ENCODE measurements around the gene GRIFIN. TPM values are rescaled to one million over a fixed set of nuclear protein-coding genes. Genes with fewer than 3 reads are reported as not detected.

GRIFIN gene
- total and polyA plus RNA-seq, 7 experiments from 2014 or later, result not detected

DNA sequence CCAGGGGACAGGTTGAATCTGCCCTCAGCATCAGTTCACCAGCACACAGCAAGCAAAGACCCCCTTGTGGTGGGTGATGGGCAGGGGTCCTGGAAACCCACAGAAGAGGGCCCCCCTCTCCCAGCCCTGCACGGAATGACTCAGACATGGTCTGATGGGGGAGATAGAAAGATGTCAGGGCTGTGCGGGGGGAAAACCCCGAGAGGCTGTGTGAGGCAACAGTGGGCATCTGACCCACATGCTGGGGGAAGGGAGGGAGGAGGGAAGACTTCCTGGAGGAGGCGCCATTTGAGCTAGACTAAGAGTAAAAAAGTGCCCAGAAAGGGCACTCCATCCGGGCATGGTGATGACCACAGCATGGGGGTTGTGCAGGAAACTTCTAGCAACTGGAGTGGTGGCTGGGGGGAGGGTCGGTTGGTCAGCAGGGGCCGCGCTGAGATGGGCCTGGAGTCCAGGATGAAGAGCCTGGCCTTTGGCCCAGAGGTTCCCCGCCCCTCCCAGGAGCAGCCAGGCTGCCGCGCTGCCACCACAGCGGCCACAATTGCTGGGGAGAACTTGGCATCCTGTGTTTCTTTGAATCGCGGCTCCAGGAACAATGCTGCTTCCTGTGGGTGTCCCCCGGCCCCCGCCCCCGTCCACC is 45.9 kb upstream of the GRIFIN start:
- Histone ChIP-seq H3K4me1 (ENCODE audit: control insufficient read depth in 2 of 2, insufficient read depth in 2 of 2, low read length in 2 of 2) (peaks cover 22 to 48% of the 10 kb centered on the region in 2 donors), H3K9me3 (ENCODE audit: control insufficient read depth in 2 of 3, low read length in 3 of 3) (no peaks in the 10 kb centered on the region), H3K27me3 (ENCODE audit: control insufficient read depth in 2 of 2, insufficient read depth in 2 of 2, low read length in 2 of 2) (no peaks in the 10 kb centered on the region), H3K36me3 (ENCODE audit: control insufficient read depth in 2 of 3, insufficient read depth in 3 of 3, low read length in 3 of 3) (peaks cover 0 to 37% (median 19%) of the 10 kb centered on the region in 3 experiments), H3K4me3 (ENCODE audit: low read length) (peak overlapping the region; percentile 94), H3K27ac (ENCODE audit: low read depth, low read length) (peak overlapping the region; percentile 78)
- intact Hi-C loops (cut with micrococcal nuclease), result loop anchor here in 1 of 2 donors (1.0 to 5.0 kb wide), 5 partner anchors 8 to 115 kb away; partner anchors contain the start of genes BRAT1 and GRIFIN
- POLR2A ChIA-PET, result interaction anchor here (0.7 to 15.7 kb wide), 9 partner anchors 8 to 192 kb away, joined by 3 to 401 read pairs (median 5); no protein-coding TSS in a partner anchor
- peaks cover 0 to 9% (median 0%) of the 10 kb centered on the region in 5 donors for H3K27me3 Mint-ChIP-seq
- H3K27ac Mint-ChIP-seq, result peak overlapping the region; percentile 82 to 94 (median 86)
- peak; percentile 60 for ATAC-seq
- DNase-seq, result peak in 3 of 9 donors; percentile 50 to 75 (median 64)
- peaks cover 0 to 2% (median 0%) of the 10 kb centered on the region in 11 donors for H3K9me3 Mint-ChIP-seq
- peak overlapping the region; percentile 86 to 99 (median 96) for H3K4me3 Mint-ChIP-seq
- CTCF ChIA-PET, result interaction anchor here (0.6 to 1.2 kb wide), 3 partner anchors 12 to 44 kb away, joined by 3 to 4 read pairs (median 3); no protein-coding TSS in a partner anchor
- H3K36me3 Mint-ChIP-seq, result peaks cover 0 to 27% (median 4%) of the 10 kb centered on the region in 5 donors
- peaks cover 20 to 51% (median 33%) of the 10 kb centered on the region in 7 donors for H3K4me1 Mint-ChIP-seq

DNA sequence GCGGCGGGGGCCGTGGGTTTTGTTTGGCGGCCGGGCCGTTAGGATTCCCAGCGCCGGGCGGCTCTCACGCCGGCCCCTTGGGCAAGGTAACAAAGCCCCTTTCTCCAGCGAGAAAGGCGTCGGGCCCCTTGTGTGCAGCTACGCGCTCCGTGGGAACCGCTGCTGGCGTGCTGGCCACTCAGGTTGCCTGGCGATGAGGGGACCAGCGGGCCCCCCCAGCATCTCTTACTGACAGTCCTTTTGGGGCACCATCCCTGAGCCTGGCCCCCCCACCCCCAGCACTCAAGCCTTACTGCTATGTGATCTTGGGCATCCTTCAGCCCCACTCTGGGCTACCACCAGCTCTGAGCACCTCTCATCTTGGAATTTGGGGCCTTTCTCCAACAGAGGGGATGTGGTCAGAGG is 45.1 kb upstream of the GRIFIN start:
- Mint-ChIP-seq H3K9me3 (peaks cover 0 to 2% (median 0%) of the 10 kb centered on the region in 11 donors), H3K4me3 (peak overlapping the region; percentile 86 to 99 (median 96)), H3K27me3 (peaks cover 0 to 11% (median 0%) of the 10 kb centered on the region in 5 donors), H3K36me3 (peaks cover 0 to 25% (median 4%) of the 10 kb centered on the region in 5 donors), H3K4me1 (peaks cover 20 to 44% (median 30%) of the 10 kb centered on the region in 7 donors), H3K27ac (peak overlapping the region; percentile 82 to 94 (median 86))
- Histone ChIP-seq H3K9me3 (ENCODE audit: control insufficient read depth in 2 of 3, low read length in 3 of 3) (no peaks in the 10 kb centered on the region), H3K4me1 (ENCODE audit: control insufficient read depth in 2 of 2, insufficient read depth in 2 of 2, low read length in 2 of 2) (peaks cover 20 to 41% of the 10 kb centered on the region in 2 donors), H3K4me3 (ENCODE audit: low read length) (peak overlapping the region; percentile 94), H3K36me3 (ENCODE audit: control insufficient read depth in 2 of 3, insufficient read depth in 3 of 3, low read length in 3 of 3) (peaks cover 0 to 29% (median 12%) of the 10 kb centered on the region in 3 experiments), H3K27me3 (ENCODE audit: control insufficient read depth in 2 of 2, insufficient read depth in 2 of 2, low read length in 2 of 2) (no peaks in the 10 kb centered on the region), H3K27ac (ENCODE audit: low read depth, low read length) (peak overlapping the region; percentile 78)
- CTCF ChIA-PET, result interaction anchor here (0.6 to 1.1 kb wide), 3 partner anchors 10 to 43 kb away, joined by 3 read pairs; no protein-coding TSS in a partner anchor
- intact Hi-C loops (cut with micrococcal nuclease), result loop anchor here in 1 of 2 donors (5.0 kb wide), 2 partner anchors 44 to 114 kb away; partner anchors contain the start of gene GRIFIN
- ATAC-seq (no peak), DNase-seq (no peak)
- POLR2A ChIA-PET, result interaction anchor here (0.6 to 15.7 kb wide), 9 partner anchors 8 to 116 kb away, joined by 3 to 401 read pairs (median 8); no protein-coding TSS in a partner anchor

DNA sequence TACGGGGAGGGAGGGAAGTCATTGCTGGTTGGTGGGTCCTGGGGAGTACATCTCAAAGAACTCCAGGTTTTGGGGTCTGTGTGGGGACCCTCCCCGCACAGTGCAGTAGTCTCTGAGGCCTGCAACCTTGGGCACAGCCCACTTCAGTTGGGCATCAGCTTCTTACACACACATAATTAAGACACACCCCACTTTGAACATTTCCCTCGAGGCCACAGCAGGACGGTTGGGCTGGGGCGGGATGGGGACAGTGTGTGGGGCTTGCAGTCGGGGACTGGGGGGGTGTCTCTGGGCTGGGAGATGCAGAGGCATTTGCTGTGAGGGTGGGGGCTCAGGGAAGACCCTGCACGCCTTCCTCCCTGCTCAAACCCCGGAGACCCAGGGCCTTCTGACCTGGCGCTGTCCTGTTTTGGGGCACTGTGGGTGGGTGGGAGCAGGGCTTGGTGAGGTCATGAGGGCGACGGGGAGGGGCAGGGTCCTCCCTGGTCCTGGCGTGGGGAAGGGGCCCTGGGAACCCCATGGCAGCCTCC is 44.6 kb upstream of the GRIFIN start:
- DNase-seq, result no peak
- H3K36me3 Mint-ChIP-seq, result peaks cover 0 to 23% (median 4%) of the 10 kb centered on the region in 5 donors
- peak overlapping the region; percentile 80 to 92 (median 88) for H3K27ac Mint-ChIP-seq
- H3K27me3 Mint-ChIP-seq, result peaks cover 0 to 11% (median 0%) of the 10 kb centered on the region in 5 donors
- peak overlapping the region; percentile 94 to 99 (median 96) for H3K4me3 Mint-ChIP-seq
- Histone ChIP-seq H3K4me1 (ENCODE audit: control insufficient read depth in 2 of 2, insufficient read depth in 2 of 2, low read length in 2 of 2) (peaks cover 20 to 36% of the 10 kb centered on the region in 2 donors), H3K36me3 (ENCODE audit: control insufficient read depth in 2 of 3, insufficient read depth in 3 of 3, low read length in 3 of 3) (peaks cover 0 to 24% (median 7%) of the 10 kb centered on the region in 3 experiments), H3K27ac (ENCODE audit: low read depth, low read length) (peak overlapping the region; percentile 78), H3K27me3 (ENCODE audit: control insufficient read depth in 2 of 2, insufficient read depth in 2 of 2, low read length in 2 of 2) (no peaks in the 10 kb centered on the region), H3K9me3 (ENCODE audit: control insufficient read depth in 2 of 3, low read length in 3 of 3) (no peaks in the 10 kb centered on the region), H3K4me3 (ENCODE audit: low read length) (peak overlapping the region; percentile 94)
- CTCF ChIA-PET, result interaction anchor here (0.7 to 1.1 kb wide), 3 partner anchors 9 to 43 kb away, joined by 3 read pairs; no protein-coding TSS in a partner anchor
- intact Hi-C loops (cut with micrococcal nuclease), result loop anchor here in 1 of 2 donors (5.0 kb wide), 2 partner anchors 44 to 114 kb away; partner anchors contain the start of gene GRIFIN
- no peak for ATAC-seq
- POLR2A ChIA-PET, result interaction anchor here (0.6 to 15.7 kb wide), 10 partner anchors 9 to 116 kb away, joined by 3 to 401 read pairs (median 4); no protein-coding TSS in a partner anchor
- H3K9me3 Mint-ChIP-seq, result peaks cover 0 to 2% (median 0%) of the 10 kb centered on the region in 11 donors
- peaks cover 17 to 39% (median 30%) of the 10 kb centered on the region in 7 donors for H3K4me1 Mint-ChIP-seq

GRCh38 chr7:2520131-2520760 is 44.0 kb upstream of the GRIFIN start:
- peaks cover 0 to 21% (median 4%) of the 10 kb centered on the region in 5 donors for H3K36me3 Mint-ChIP-seq
- DNase-seq (no peak), ATAC-seq (no peak)
- Histone ChIP-seq H3K27ac (ENCODE audit: low read depth, low read length) (peak overlapping the region; percentile 78), H3K4me3 (ENCODE audit: low read length) (peak overlapping the region; percentile 94), H3K4me1 (ENCODE audit: control insufficient read depth in 2 of 2, insufficient read depth in 2 of 2, low read length in 2 of 2) (peaks cover 20 to 30% of the 10 kb centered on the region in 2 donors), H3K36me3 (ENCODE audit: control insufficient read depth in 2 of 3, insufficient read depth in 3 of 3, low read length in 3 of 3) (peaks cover 0 to 18% (median 3%) of the 10 kb centered on the region in 3 experiments), H3K9me3 (ENCODE audit: control insufficient read depth in 2 of 3, low read length in 3 of 3) (no peaks in the 10 kb centered on the region), H3K27me3 (ENCODE audit: control insufficient read depth in 2 of 2, insufficient read depth in 2 of 2, low read length in 2 of 2) (no peaks in the 10 kb centered on the region)
- H3K27me3 Mint-ChIP-seq, result peaks cover 0 to 11% (median 0%) of the 10 kb centered on the region in 5 donors
- peaks cover 0 to 2% (median 0%) of the 10 kb centered on the region in 11 donors for H3K9me3 Mint-ChIP-seq
- POLR2A ChIA-PET, result interaction anchor here (0.8 to 15.7 kb wide), 10 partner anchors 9 to 115 kb away, joined by 3 to 401 read pairs (median 4); no protein-coding TSS in a partner anchor
- H3K4me1 Mint-ChIP-seq, result peaks cover 14 to 35% (median 30%) of the 10 kb centered on the region in 7 donors
- peak overlapping the region; percentile 94 to 99 (median 96) for H3K4me3 Mint-ChIP-seq
- intact Hi-C loops (cut with micrococcal nuclease), result loop anchor here in 1 of 2 donors (5.0 kb wide), 2 partner anchors 43 to 113 kb away; partner anchors contain the start of gene GRIFIN
- H3K27ac Mint-ChIP-seq, result peak overlapping the region; percentile 80 to 92 (median 88)
- CTCF ChIA-PET, result interaction anchor here (0.7 to 1.0 kb wide), 2 partner anchors 9 to 43 kb away, joined by 3 read pairs; no protein-coding TSS in a partner anchor

- H3K4me1 Mint-ChIP-seq, result peaks cover 14 to 33% (median 30%) of the 10 kb centered on the region in 7 donors
- H3K9me3 Mint-ChIP-seq, result peaks cover 0 to 2% (median 0%) of the 10 kb centered on the region in 11 donors
- ATAC-seq (peak; percentile 89), DNase-seq (peak; percentile 64 to 93 (median 77))
- Histone ChIP-seq H3K27me3 (ENCODE audit: control insufficient read depth in 2 of 2, insufficient read depth in 2 of 2, low read length in 2 of 2) (no peaks in the 10 kb centered on the region), H3K4me3 (ENCODE audit: low read length) (peak within 1 kb of the TSS; percentile 94), H3K36me3 (ENCODE audit: control insufficient read depth in 2 of 3, insufficient read depth in 3 of 3, low read length in 3 of 3) (peaks cover 0 to 9% (median 3%) of the 10 kb centered on the region in 3 experiments), H3K27ac (ENCODE audit: low read depth, low read length) (peak within 1 kb of the TSS; percentile 78), H3K9me3 (ENCODE audit: control insufficient read depth in 2 of 3, low read length in 3 of 3) (no peaks in the 10 kb centered on the region), H3K4me1 (ENCODE audit: control insufficient read depth in 2 of 2, insufficient read depth in 2 of 2, low read length in 2 of 2) (peaks cover 20 to 25% of the 10 kb centered on the region in 2 donors)
- intact Hi-C loops (cut with micrococcal nuclease), result loop anchor here (1.0 to 2.0 kb wide), 7 partner anchors 8 to 205 kb away; partner anchors contain the start of genes BRAT1 (in 1 of the 2), SNX8 (in 1 of the 2) and TTYH3 (in 1 of the 2)
- H3K27ac Mint-ChIP-seq, result peak within 1 kb of the TSS; percentile 80 to 92 (median 88)
- ChIA-PET POLR2A (interaction anchor here (0.8 to 15.7 kb wide), 5 partner anchors 9 to 40 kb away, joined by 3 to 401 read pairs (median 9); no protein-coding TSS in a partner anchor), CTCF (no interaction called here)
- H3K27me3 Mint-ChIP-seq, result peaks cover 0 to 11% (median 0%) of the 10 kb centered on the region in 5 donors
- peaks cover 0 to 21% (median 4%) of the 10 kb centered on the region in 5 donors for H3K36me3 Mint-ChIP-seq
- peak within 1 kb of the TSS; percentile 94 to 99 (median 96) for H3K4me3 Mint-ChIP-seq
These were observed 43.1 kb upstream of the GRIFIN start, which contains the start of gene LFNG for GRCh38 chr7:2519119-2519930. Gene LFNG, plus strand, starts transcription at chr7:2519774. Its CDS starts 88 bp downstream, at chr7:2519862.
